Measurements from ENCODE around the gene GCA.

DNA sequence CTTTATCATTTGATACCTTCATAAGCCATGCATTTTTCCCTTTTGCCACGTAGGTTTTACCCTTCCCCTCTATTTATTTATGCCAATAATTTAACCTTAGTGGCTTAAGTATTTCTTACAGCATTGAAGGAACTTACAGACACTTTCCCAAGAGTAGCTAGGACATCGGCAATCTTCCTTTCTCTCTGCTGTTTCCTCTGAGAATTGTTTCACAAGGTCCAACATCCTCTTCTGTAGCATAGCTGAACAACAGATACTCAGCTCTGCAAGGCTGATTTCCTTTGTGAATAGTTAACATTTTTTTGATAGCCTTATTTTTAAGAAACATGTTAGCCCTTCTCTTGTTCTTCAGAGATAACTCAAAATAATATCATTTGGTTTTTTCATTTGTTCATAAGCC is 1.1 kb upstream of the GCA start:
- TF ChIP-seq POLR2A (IDR thresholded peaks at IDR 0.05) (no peak), CTCF (IDR thresholded peaks at IDR 0.05) (no peak)

Measured in vagina (tissue), 2 donors.